ENCODE data around the gene TRIM65.

GRCh38 chr17:75921596-75921995 lies 24.8 kb upstream of the TRIM65 start:
- TF ChIP-seq, protein P1, sequence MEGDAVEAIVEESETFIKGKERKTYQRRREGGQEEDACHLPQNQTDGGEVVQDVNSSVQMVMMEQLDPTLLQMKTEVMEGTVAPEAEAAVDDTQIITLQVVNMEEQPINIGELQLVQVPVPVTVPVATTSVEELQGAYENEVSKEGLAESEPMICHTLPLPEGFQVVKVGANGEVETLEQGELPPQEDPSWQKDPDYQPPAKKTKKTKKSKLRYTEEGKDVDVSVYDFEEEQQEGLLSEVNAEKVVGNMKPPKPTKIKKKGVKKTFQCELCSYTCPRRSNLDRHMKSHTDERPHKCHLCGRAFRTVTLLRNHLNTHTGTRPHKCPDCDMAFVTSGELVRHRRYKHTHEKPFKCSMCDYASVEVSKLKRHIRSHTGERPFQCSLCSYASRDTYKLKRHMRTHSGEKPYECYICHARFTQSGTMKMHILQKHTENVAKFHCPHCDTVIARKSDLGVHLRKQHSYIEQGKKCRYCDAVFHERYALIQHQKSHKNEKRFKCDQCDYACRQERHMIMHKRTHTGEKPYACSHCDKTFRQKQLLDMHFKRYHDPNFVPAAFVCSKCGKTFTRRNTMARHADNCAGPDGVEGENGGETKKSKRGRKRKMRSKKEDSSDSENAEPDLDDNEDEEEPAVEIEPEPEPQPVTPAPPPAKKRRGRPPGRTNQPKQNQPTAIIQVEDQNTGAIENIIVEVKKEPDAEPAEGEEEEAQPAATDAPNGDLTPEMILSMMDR (IDR thresholded peaks at IDR 0.05), result no peak
- no peak for TF ChIP-seq POLR2A (IDR thresholded peaks at IDR 0.05)

All from right lobe of liver (tissue), 4 donors.